ENCODE results near the gene CEP290.

The CEP290 gene

DNA sequence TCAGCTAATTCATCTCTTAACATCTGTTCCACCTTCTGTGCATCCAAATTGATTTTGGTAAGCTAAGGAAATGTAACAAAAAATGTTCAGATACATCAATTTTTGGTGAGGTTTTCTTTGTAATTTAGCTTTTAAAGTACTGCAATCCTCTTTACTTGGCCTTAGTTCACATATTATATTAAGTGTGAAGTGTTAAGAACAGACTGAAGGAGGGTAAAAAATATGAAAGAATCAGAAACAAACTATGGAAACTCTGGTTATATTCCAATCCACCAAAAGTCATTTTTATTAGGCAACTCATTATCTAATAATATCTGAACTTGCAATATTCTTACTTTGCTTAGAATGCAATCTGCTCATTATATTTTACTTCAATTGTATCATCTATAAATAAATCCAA is 49.1 kb downstream of the CEP290 start:
- H4K91ac ChIP-seq (ENCODE audit: low read depth, low read length, poor library complexity), result no peak overlapping the region
- H2BK5ac ChIP-seq (ENCODE audit: low read length), result no peak overlapping the region
- no peak overlapping the region for H3K27ac ChIP-seq (replicated peaks; ENCODE audit: low read length)
- H3K36me3 ChIP-seq (replicated peaks in 1 of 2; ENCODE audit: control insufficient read depth in 2 of 2, insufficient read depth in 2 of 2, low read length in 2 of 2), result peaks cover 6 to 59% of the 10 kb centered on the region in 2 donors
- H3K4ac ChIP-seq (ENCODE audit: low read length), result no peak overlapping the region
- H3K9me3 ChIP-seq (replicated peaks in 1 of 2; ENCODE audit: control insufficient read depth in 2 of 2, insufficient read depth in 1 of 2, low read depth in 1 of 2, low read length in 2 of 2), result no peaks in the 10 kb centered on the region
- H3K79me1 ChIP-seq (ENCODE audit: low read depth, low read length), result no peaks in the 10 kb centered on the region
- H4K8ac ChIP-seq (ENCODE audit: low read depth, low read length), result no peak overlapping the region
- no peak overlapping the region for H3K4me3 ChIP-seq (ENCODE audit: low read length in 2 of 2)
- H3K9ac ChIP-seq (ENCODE audit: low read depth, low read length, poor library complexity), result no peak overlapping the region
- no peak overlapping the region for H2BK15ac ChIP-seq (ENCODE audit: low read length)
- peaks cover 0 to 2% (median 0%) of the 10 kb centered on the region in 3 experiments for H3K27me3 ChIP-seq (ENCODE audit: control insufficient read depth in 3 of 3, insufficient read depth in 3 of 3, low read depth in 1 of 3, low read length in 3 of 3)
- no peak for DNase-seq (ENCODE audit: low spot score)
- H3K14ac ChIP-seq (ENCODE audit: low read length), result no peak overlapping the region
- H3K18ac ChIP-seq (ENCODE audit: low read length), result no peak overlapping the region
- H2BK12ac ChIP-seq (ENCODE audit: low read length), result no peak overlapping the region
- no peaks in the 10 kb centered on the region for H3K4me1 ChIP-seq (ENCODE audit: control insufficient read depth in 2 of 2, insufficient read depth in 1 of 2, low read depth in 1 of 2, low read length in 2 of 2)
- no peak overlapping the region for H2AK5ac ChIP-seq (ENCODE audit: low read depth, low read length)
- no peak overlapping the region for H3K4me2 ChIP-seq (ENCODE audit: insufficient read depth, low read length, poor library complexity, severe bottlenecking)
- H3K23ac ChIP-seq (ENCODE audit: low read depth, low read length, poor library complexity), result no peak overlapping the region
- no peak overlapping the region for H2BK120ac ChIP-seq (ENCODE audit: low read depth, low read length)
- H2AFZ ChIP-seq (ENCODE audit: low read length), result no peak overlapping the region

DNA sequence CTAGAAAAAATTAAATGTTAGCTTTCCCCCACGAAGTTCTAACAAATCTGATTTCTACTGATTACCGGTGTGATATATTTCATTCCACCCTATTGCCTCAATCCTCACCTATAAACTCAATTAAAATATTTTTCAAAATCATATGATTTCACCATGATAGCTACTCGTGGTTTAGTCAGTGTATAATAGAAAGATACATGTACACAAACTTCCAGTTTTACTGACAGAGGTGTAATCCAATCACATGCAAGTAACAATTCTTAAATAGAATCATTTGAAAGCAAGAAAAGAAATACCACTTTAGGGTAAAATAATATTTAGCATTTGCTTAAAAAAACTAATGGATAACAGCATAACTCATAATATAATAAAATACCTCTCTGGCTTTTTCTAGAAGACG is 57.7 kb downstream of the CEP290 start:
- no peak overlapping the region for H3K27ac ChIP-seq (replicated peaks; ENCODE audit: low read length)
- H2BK5ac ChIP-seq (ENCODE audit: low read length), result no peak overlapping the region
- H3K18ac ChIP-seq (ENCODE audit: low read length), result no peak overlapping the region
- H3K36me3 ChIP-seq (replicated peaks in 1 of 2; ENCODE audit: control insufficient read depth in 2 of 2, insufficient read depth in 2 of 2, low read length in 2 of 2), result peaks cover 4 to 94% of the 10 kb centered on the region in 2 donors
- H4K8ac ChIP-seq (ENCODE audit: low read depth, low read length), result no peak overlapping the region
- no peak overlapping the region for H2BK12ac ChIP-seq (ENCODE audit: low read length)
- no peak overlapping the region for H2AFZ ChIP-seq (ENCODE audit: low read length)
- no CpG with 5 or more reads among the region's 4 CpGs for WGBS, 2 donors (ENCODE audit: extremely low coverage in 2 of 2, insufficient read length in 2 of 2, insufficient replicate concordance in 1 of 2)
- H3K4me3 ChIP-seq (ENCODE audit: low read length in 2 of 2), result no peak overlapping the region
- H2BK120ac ChIP-seq (ENCODE audit: low read depth, low read length), result no peak overlapping the region
- no peak overlapping the region for H3K14ac ChIP-seq (ENCODE audit: low read length)
- DNase-seq (ENCODE audit: low spot score), result no peak
- no peak overlapping the region for H2BK15ac ChIP-seq (ENCODE audit: low read length)
- no peak overlapping the region for H3K4ac ChIP-seq (ENCODE audit: low read length)
- no peak overlapping the region for H3K9ac ChIP-seq (ENCODE audit: low read depth, low read length, poor library complexity)
- H2AK5ac ChIP-seq (ENCODE audit: low read depth, low read length), result no peak overlapping the region
- no peak overlapping the region for H3K23ac ChIP-seq (ENCODE audit: low read depth, low read length, poor library complexity)
- no peaks in the 10 kb centered on the region for H3K27me3 ChIP-seq (ENCODE audit: control insufficient read depth in 3 of 3, insufficient read depth in 3 of 3, low read depth in 1 of 3, low read length in 3 of 3)
- H3K79me1 ChIP-seq (ENCODE audit: low read depth, low read length), result no peaks in the 10 kb centered on the region
- no peak overlapping the region for H3K4me2 ChIP-seq (ENCODE audit: insufficient read depth, low read length, poor library complexity, severe bottlenecking)
- H4K91ac ChIP-seq (ENCODE audit: low read depth, low read length, poor library complexity), result no peak overlapping the region
- no peaks in the 10 kb centered on the region for H3K9me3 ChIP-seq (replicated peaks in 1 of 2; ENCODE audit: control insufficient read depth in 2 of 2, insufficient read depth in 1 of 2, low read depth in 1 of 2, low read length in 2 of 2)
- H3K4me1 ChIP-seq (ENCODE audit: control insufficient read depth in 2 of 2, insufficient read depth in 1 of 2, low read depth in 1 of 2, low read length in 2 of 2), result no peaks in the 10 kb centered on the region

DNA sequence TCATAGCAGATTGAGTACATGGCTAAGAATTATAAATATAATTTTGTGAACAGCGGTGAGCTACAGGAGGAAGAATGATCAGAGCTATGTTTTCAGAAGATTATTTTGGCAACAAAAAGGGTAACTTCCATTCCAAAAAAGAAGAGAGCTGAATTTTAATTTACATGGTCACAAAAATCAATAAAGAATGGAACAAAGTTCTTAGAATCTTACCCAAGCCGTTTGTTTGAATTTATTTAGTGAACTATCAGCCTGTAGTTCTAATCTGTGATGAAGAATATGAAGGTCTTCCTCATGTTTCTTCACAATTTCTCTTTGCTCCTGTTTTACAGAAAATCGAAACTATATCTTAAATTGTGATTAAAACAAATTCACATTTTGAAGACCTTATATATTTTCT is 58.3 kb downstream of the CEP290 start:
- H3K36me3 ChIP-seq (replicated peaks in 1 of 2; ENCODE audit: control insufficient read depth in 2 of 2, insufficient read depth in 2 of 2, low read length in 2 of 2), result peaks cover 2 to 93% of the 10 kb centered on the region in 2 donors

DNA sequence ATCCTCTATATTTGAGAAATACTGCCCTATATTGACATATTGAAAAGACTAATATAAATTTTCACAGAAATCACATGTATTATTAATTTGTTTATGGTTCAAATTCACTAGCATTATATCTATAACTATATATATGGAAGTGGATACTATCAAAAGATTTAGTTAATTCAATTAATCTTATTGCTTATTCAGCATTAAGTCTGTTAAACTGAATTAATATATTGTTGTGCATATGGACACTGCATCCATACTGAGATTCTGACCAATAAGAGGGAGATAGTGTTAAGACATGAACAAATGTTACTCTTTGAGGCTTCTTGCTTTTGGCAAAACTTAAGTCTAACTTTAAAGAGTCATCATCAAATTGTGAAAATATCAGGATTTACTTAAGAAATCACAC is 60.6 kb downstream of the CEP290 start:
- Histone ChIP-seq H3K4me1 (ENCODE audit: control insufficient read depth in 2 of 2, insufficient read depth in 1 of 2, low read depth in 1 of 2, low read length in 2 of 2) (no peaks in the 10 kb centered on the region), H2BK5ac (ENCODE audit: low read length) (no peak overlapping the region), H2BK12ac (ENCODE audit: low read length) (no peak overlapping the region), H3K14ac (ENCODE audit: low read length) (no peak overlapping the region), H2BK120ac (ENCODE audit: low read depth, low read length) (no peak overlapping the region), H3K23ac (ENCODE audit: low read depth, low read length, poor library complexity) (no peak overlapping the region), H3K36me3 (replicated peaks in 1 of 2; ENCODE audit: control insufficient read depth in 2 of 2, insufficient read depth in 2 of 2, low read length in 2 of 2) (peaks cover 4 to 98% of the 10 kb centered on the region in 2 donors), H3K27me3 (ENCODE audit: control insufficient read depth in 3 of 3, insufficient read depth in 3 of 3, low read depth in 1 of 3, low read length in 3 of 3) (no peaks in the 10 kb centered on the region), H3K79me1 (ENCODE audit: low read depth, low read length) (no peaks in the 10 kb centered on the region), H2BK15ac (ENCODE audit: low read length) (no peak overlapping the region), H2AK5ac (ENCODE audit: low read depth, low read length) (no peak overlapping the region), H4K8ac (ENCODE audit: low read depth, low read length) (no peak overlapping the region), H3K9me3 (replicated peaks in 1 of 2; ENCODE audit: control insufficient read depth in 2 of 2, insufficient read depth in 1 of 2, low read depth in 1 of 2, low read length in 2 of 2) (no peaks in the 10 kb centered on the region), H3K4ac (ENCODE audit: low read length) (no peak overlapping the region), H3K4me3 (ENCODE audit: low read length in 2 of 2) (no peak overlapping the region), H3K27ac (replicated peaks; ENCODE audit: low read length) (no peak overlapping the region), H3K18ac (ENCODE audit: low read length) (no peak overlapping the region), H2AFZ (ENCODE audit: low read length) (no peak overlapping the region), H3K9ac (ENCODE audit: low read depth, low read length, poor library complexity) (no peak overlapping the region), H3K4me2 (ENCODE audit: insufficient read depth, low read length, poor library complexity, severe bottlenecking) (no peak overlapping the region), H4K91ac (ENCODE audit: low read depth, low read length, poor library complexity) (no peak overlapping the region)
- no peak for DNase-seq (ENCODE audit: low spot score)

More for the DNA sequence above, 58.3 kb downstream of the CEP290 start:
- no peak overlapping the region for H3K23ac ChIP-seq (ENCODE audit: low read depth, low read length, poor library complexity)
- no peak overlapping the region for H2AK5ac ChIP-seq (ENCODE audit: low read depth, low read length)
- H3K27me3 ChIP-seq (ENCODE audit: control insufficient read depth in 3 of 3, insufficient read depth in 3 of 3, low read depth in 1 of 3, low read length in 3 of 3), result no peaks in the 10 kb centered on the region
- H2AFZ ChIP-seq (ENCODE audit: low read length), result no peak overlapping the region
- H2BK120ac ChIP-seq (ENCODE audit: low read depth, low read length), result no peak overlapping the region
- WGBS, 2 donors (ENCODE audit: extremely low coverage in 2 of 2, insufficient read length in 2 of 2, insufficient replicate concordance in 1 of 2), result no CpG with 5 or more reads among the region's 3 CpGs
- no peak for DNase-seq (ENCODE audit: low spot score)
- H3K4ac ChIP-seq (ENCODE audit: low read length), result no peak overlapping the region
- no peak overlapping the region for H4K91ac ChIP-seq (ENCODE audit: low read depth, low read length, poor library complexity)
- H3K4me2 ChIP-seq (ENCODE audit: insufficient read depth, low read length, poor library complexity, severe bottlenecking), result no peak overlapping the region
- H3K4me3 ChIP-seq (ENCODE audit: low read length in 2 of 2), result no peak overlapping the region
- no peak overlapping the region for H3K14ac ChIP-seq (ENCODE audit: low read length)
- no peak overlapping the region for H3K27ac ChIP-seq (replicated peaks; ENCODE audit: low read length)
- H2BK12ac ChIP-seq (ENCODE audit: low read length), result no peak overlapping the region
- no peaks in the 10 kb centered on the region for H3K79me1 ChIP-seq (ENCODE audit: low read depth, low read length)
- H2BK15ac ChIP-seq (ENCODE audit: low read length), result no peak overlapping the region
- no peaks in the 10 kb centered on the region for H3K4me1 ChIP-seq (ENCODE audit: control insufficient read depth in 2 of 2, insufficient read depth in 1 of 2, low read depth in 1 of 2, low read length in 2 of 2)
- H2BK5ac ChIP-seq (ENCODE audit: low read length), result no peak overlapping the region
- no peaks in the 10 kb centered on the region for H3K9me3 ChIP-seq (replicated peaks in 1 of 2; ENCODE audit: control insufficient read depth in 2 of 2, insufficient read depth in 1 of 2, low read depth in 1 of 2, low read length in 2 of 2)
- H3K18ac ChIP-seq (ENCODE audit: low read length), result no peak overlapping the region
- H3K9ac ChIP-seq (ENCODE audit: low read depth, low read length, poor library complexity), result no peak overlapping the region
- H4K8ac ChIP-seq (ENCODE audit: low read depth, low read length), result no peak overlapping the region

Data from neuronal stem cell (in vitro differentiated cells).